Stomach (tissue), 4 donors: ENCODE results near the gene IP6K3.
A peak's percentile ranks its signal among the peaks of the same experiment; 100 is the strongest.

Source experiments
- CTCF ChIP-seq, 7 experiments: fragments of 450-650 bp in 4 of 7; fragments of 200-600 bp in 3 of 7; sonication (generic) in 3 of 7; IDR thresholded peaks; one replicate each; pipeline ENCODE4 v1.5.1; 2016 to 2019; ENCODE audit warnings: antibody characterized with exemption in 7 of 7, control low read depth in 2 of 7, mild to moderate bottlenecking in 1 of 7
- EP300 ChIP-seq: sonication (generic); formaldehyde crosslinking; IDR thresholded peaks from one replicate; pipeline ENCODE4 v1.6.1; 2017; ENCODE audit warnings: antibody characterized with exemption
- POLR2AphosphoS5 ChIP-seq, 3 donors: sonication (generic); formaldehyde crosslinking; IDR thresholded peaks; one replicate each; pipeline ENCODE4 v1.6.1; 2016; ENCODE audit warnings: antibody characterized with exemption in 3 of 3

GRCh38 chr6:33781131-33781975, 34.6 kb upstream of the IP6K3 start:
- no peak for TF ChIP-seq EP300
- no peak for TF ChIP-seq CTCF (IDR thresholded peaks at IDR 0.05)
- peak in 1 of 3 donors; percentile 2 for TF ChIP-seq POLR2AphosphoS5 (IDR thresholded peaks at IDR 0.05)
